Trophoblast cell (in vitro differentiated cells and primary cell): ENCODE data around the gene RALGAPB.

Experiments used
- DNase-seq, 2 donors: peaks; one replicate each; pipeline ENCODE4 v3.0.0-alpha.2; 2016
- H2AFZ ChIP-seq: 2 replicates; pipeline ENCODE4 v1.6.1; 2013; ENCODE audit warnings: low read length, moderate library complexity, mild to moderate bottlenecking; ENCODE audit not compliant: insufficient read depth, poor library complexity
- H2AK5ac ChIP-seq: 2 replicates; pipeline ENCODE4 v1.6.1; 2013; ENCODE audit warnings: mild to moderate bottlenecking, low read length
- H2BK120ac ChIP-seq: 2 replicates; pipeline ENCODE4 v1.6.1; 2013; ENCODE audit warnings: low read length, mild to moderate bottlenecking, moderate library complexity; ENCODE audit not compliant: insufficient read depth, poor library complexity
- H2BK12ac ChIP-seq: 2 replicates; pipeline ENCODE4 v1.6.1; 2013; ENCODE audit warnings: mild to moderate bottlenecking, low read length, moderate library complexity
- H2BK5ac ChIP-seq: 2 replicates; pipeline ENCODE4 v1.6.1; 2013; ENCODE audit warnings: low read length, low read depth, moderate library complexity, mild to moderate bottlenecking; ENCODE audit not compliant: poor library complexity
- H3K14ac ChIP-seq: 2 replicates; pipeline ENCODE4 v1.6.1; 2013; ENCODE audit warnings: mild to moderate bottlenecking, low read length
- H3K18ac ChIP-seq: 2 replicates; pipeline ENCODE4 v1.6.1; 2013; ENCODE audit warnings: mild to moderate bottlenecking, low read length
- H3K23ac ChIP-seq: 2 replicates; pipeline ENCODE4 v1.6.1; 2013; ENCODE audit warnings: low read length
- H3K27ac ChIP-seq: 2 replicates; pipeline ENCODE4 v1.5.1; 2013; ENCODE audit warnings: low read depth, mild to moderate bottlenecking, inconsistent platforms, low read length, moderate library complexity
- H3K27me3 ChIP-seq: 2 replicates; pipeline ENCODE4 v1.6.1; 2013; ENCODE audit warnings: inconsistent platforms, mild to moderate bottlenecking, low read length, moderate library complexity; ENCODE audit not compliant: insufficient read depth
- H3K36me3 ChIP-seq, 2 experiments: 1 replicate in 1 of 2; 2 replicates in 1 of 2; pipeline ENCODE4 v1.6.1; 2013; ENCODE audit warnings: low read length in 2 of 2, mild to moderate bottlenecking in 2 of 2, moderate library complexity in 1 of 2; ENCODE audit not compliant: insufficient read depth in 2 of 2, control insufficient read depth in 1 of 2
- H3K4ac ChIP-seq: 2 replicates; pipeline ENCODE4 v1.6.1; 2013; ENCODE audit warnings: low read depth, mild to moderate bottlenecking, low read length, moderate library complexity
- H3K4me1 ChIP-seq, 2 experiments: 1 replicate in 1 of 2; 2 replicates in 1 of 2; pipeline ENCODE4 v1.6.1; 2013; ENCODE audit warnings: low read length in 2 of 2, mild to moderate bottlenecking in 2 of 2, moderate library complexity in 1 of 2; ENCODE audit not compliant: insufficient read depth in 2 of 2, control insufficient read depth in 1 of 2
- H3K4me2 ChIP-seq: 2 replicates; pipeline ENCODE4 v1.6.1; 2013; ENCODE audit warnings: inconsistent platforms, mild to moderate bottlenecking, low read length, moderate library complexity
- H3K4me3 ChIP-seq: 2 replicates; pipeline ENCODE4 v1.5.1; 2013; ENCODE audit warnings: mild to moderate bottlenecking, low read depth, low read length, inconsistent platforms
- H3K79me1 ChIP-seq: one replicate; pipeline ENCODE4 v1.6.1; 2013; ENCODE audit warnings: low read length
- H3K79me2 ChIP-seq: 2 replicates; pipeline ENCODE4 v1.6.1; 2013; ENCODE audit warnings: low read length, mild to moderate bottlenecking; ENCODE audit not compliant: control insufficient read depth, insufficient read depth, poor library complexity
- H3K9ac ChIP-seq: 2 replicates; pipeline ENCODE4 v1.6.1; 2013; ENCODE audit warnings: mild to moderate bottlenecking, low read length
- H3K9me3 ChIP-seq: 2 replicates; pipeline ENCODE4 v1.6.1; 2013; ENCODE audit warnings: low read depth, mild to moderate bottlenecking, control low read depth, inconsistent platforms, low read length; ENCODE audit not compliant: insufficient read depth
- H4K12ac ChIP-seq: 2 replicates; pipeline ENCODE4 v1.6.1; 2013; ENCODE audit warnings: low read depth, mild to moderate bottlenecking, low read length, moderate library complexity
- H4K8ac ChIP-seq: 2 replicates; pipeline ENCODE4 v1.6.1; 2013; ENCODE audit warnings: low read depth, mild to moderate bottlenecking, low read length, moderate library complexity
- H4K91ac ChIP-seq: one replicate; pipeline ENCODE4 v1.6.1; 2013; ENCODE audit warnings: low read depth, mild to moderate bottlenecking, low read length, moderate library complexity
- WGBS: extraction: QIAGEN DNeasy Blood & Tissue Kit; methylation state at CpG from one replicate; pipeline ENCODE4 v1.1.7; 2013; ENCODE audit warnings: missing lambda C conversion rate; ENCODE audit not compliant: insufficient read length, insufficient coverage; ENCODE audit errors: extremely low coverage; 5-methylcytosine and 5-hydroxymethylcytosine counted together

The RALGAPB gene

GRCh38 chr20:38452880-38453624 lies 19.6 kb upstream of the RALGAPB start:
- Histone ChIP-seq H3K79me1 (no peaks in the 10 kb centered on the region), H3K4me3 (no peak overlapping the region), H2BK120ac (no peak overlapping the region), H3K23ac (no peak overlapping the region), H3K4me1 (peaks cover 3 to 6% of the 10 kb centered on the region in 2 experiments), H3K14ac (no peak overlapping the region), H4K8ac (peak overlapping the region; percentile 2), H2AFZ (no peak overlapping the region), H4K91ac (no peak overlapping the region), H2AK5ac (no peak overlapping the region), H3K9ac (no peak overlapping the region), H2BK12ac (no peak overlapping the region), H4K12ac (no peak overlapping the region), H3K79me2 (no peaks in the 10 kb centered on the region), H3K18ac (no peak overlapping the region), H2BK5ac (no peak overlapping the region), H3K9me3 (no peaks in the 10 kb centered on the region), H3K36me3 (peaks cover 16 to 19% of the 10 kb centered on the region in 2 experiments), H3K4me2 (no peak overlapping the region), H3K27me3 (no peaks in the 10 kb centered on the region), H3K27ac (no peak overlapping the region), H3K4ac (no peak overlapping the region)
- peak; percentile 30 to 33 for DNase-seq
- no CpG with 5 or more reads among the region's 19 CpGs for WGBS

- Histone ChIP-seq H3K4me2 (no peak overlapping the region), H2AK5ac (no peak overlapping the region), H4K91ac (no peak overlapping the region), H3K27ac (no peak overlapping the region), H3K4me3 (no peak overlapping the region), H2BK120ac (no peak overlapping the region), H3K79me1 (no peaks in the 10 kb centered on the region), H2AFZ (no peak overlapping the region), H3K9me3 (no peaks in the 10 kb centered on the region), H3K36me3 (peaks cover 12 to 16% of the 10 kb centered on the region in 2 experiments), H3K23ac (no peak overlapping the region), H3K9ac (no peak overlapping the region), H4K8ac (no peak overlapping the region), H3K79me2 (no peaks in the 10 kb centered on the region), H2BK12ac (no peak overlapping the region), H3K4me1 (peaks cover 3 to 6% of the 10 kb centered on the region in 2 experiments), H2BK5ac (no peak overlapping the region), H3K27me3 (no peaks in the 10 kb centered on the region), H3K4ac (no peak overlapping the region), H3K14ac (no peak overlapping the region), H3K18ac (no peak overlapping the region), H4K12ac (no peak overlapping the region)
- WGBS = no CpG with 5 or more reads among the region's 2 CpGs
- peak; percentile 32 to 69 for DNase-seq
These were observed 18.7 kb upstream of the RALGAPB start for GRCh38 chr20:38453941-38454340.

GRCh38 chr20:38454556-38455473 lies 17.8 kb upstream of the RALGAPB start:
- no peak overlapping the region for H2AFZ ChIP-seq
- no peak overlapping the region for H4K91ac ChIP-seq
- no peak overlapping the region for H3K4ac ChIP-seq
- H4K12ac ChIP-seq = no peak overlapping the region
- DNase-seq = peak; percentile 84 to 89
- H3K27ac ChIP-seq = no peak overlapping the region
- no peak overlapping the region for H3K23ac ChIP-seq
- no peaks in the 10 kb centered on the region for H3K79me1 ChIP-seq
- no peak overlapping the region for H3K14ac ChIP-seq
- H3K9ac ChIP-seq = no peak overlapping the region
- H3K79me2 ChIP-seq = no peaks in the 10 kb centered on the region
- H3K27me3 ChIP-seq = no peaks in the 10 kb centered on the region
- H3K9me3 ChIP-seq = no peaks in the 10 kb centered on the region
- WGBS = no CpG with 5 or more reads among the region's 13 CpGs
- H3K18ac ChIP-seq = no peak overlapping the region
- no peak overlapping the region for H3K4me2 ChIP-seq
- no peak overlapping the region for H4K8ac ChIP-seq
- no peak overlapping the region for H3K4me3 ChIP-seq
- H2AK5ac ChIP-seq = no peak overlapping the region
- H2BK5ac ChIP-seq = no peak overlapping the region
- H2BK12ac ChIP-seq = no peak overlapping the region
- H3K4me1 ChIP-seq = peaks cover 3 to 6% of the 10 kb centered on the region in 2 experiments
- H3K36me3 ChIP-seq = peaks cover 7 to 10% of the 10 kb centered on the region in 2 experiments
- no peak overlapping the region for H2BK120ac ChIP-seq

- no peak for DNase-seq
- Histone ChIP-seq H4K12ac (no peak overlapping the region), H2BK12ac (no peak overlapping the region), H3K27ac (no peak overlapping the region), H3K23ac (no peak overlapping the region), H3K18ac (no peak overlapping the region), H2AK5ac (no peak overlapping the region), H3K9ac (no peak overlapping the region), H3K36me3 (no peaks in the 10 kb centered on the region), H3K79me2 (no peaks in the 10 kb centered on the region), H3K79me1 (no peaks in the 10 kb centered on the region), H3K4me3 (no peak overlapping the region), H3K27me3 (no peaks in the 10 kb centered on the region), H2AFZ (no peak overlapping the region), H3K14ac (no peak overlapping the region), H2BK5ac (no peak overlapping the region), H4K8ac (no peak overlapping the region), H2BK120ac (no peak overlapping the region), H4K91ac (no peak overlapping the region), H3K4ac (no peak overlapping the region), H3K4me2 (no peak overlapping the region), H3K4me1 (no peaks in the 10 kb centered on the region), H3K9me3 (peaks cover 1% of the 10 kb centered on the region)
- no CpG with 5 or more reads among the region's 5 CpGs for WGBS
These were observed 14.3 kb upstream of the RALGAPB start for GRCh38 chr20:38458314-38458713.
